Thymus (tissue), 11 donors: ENCODE data around the gene SLAIN1. TPM values are rescaled to one million over a fixed set of nuclear protein-coding genes. Genes with fewer than 3 reads are reported as not detected.
A peak's percentile ranks its signal among the peaks of the same experiment; 100 is the strongest.

Experiments used
- DNase-seq, 9 donors: peaks; one replicate each; pipeline ENCODE4 v3.0.0-alpha.2; 2013; ENCODE audit warnings: low spot score in 9 of 9, low read depth in 6 of 9, missing footprints in 1 of 9
- H3K27ac ChIP-seq, 2 donors: one replicate each; pipeline ENCODE4 v1.5.1; 2013; ENCODE audit warnings: control low read depth in 1 of 2, low read depth in 1 of 2, low read length in 1 of 2, mild to moderate bottlenecking in 1 of 2, moderate library complexity in 1 of 2
- H3K27me3 ChIP-seq, 2 donors: one replicate each; pipeline ENCODE4 v1.5.1; 2013; ENCODE audit warnings: low read length in 1 of 2; ENCODE audit not compliant: control insufficient read depth in 2 of 2, insufficient read depth in 1 of 2
- H3K36me3 ChIP-seq, 2 donors: one replicate each; pipeline ENCODE4 v1.5.1; 2013; ENCODE audit warnings: low read length in 1 of 2, mild to moderate bottlenecking in 1 of 2, moderate library complexity in 1 of 2; ENCODE audit not compliant: control insufficient read depth in 2 of 2, insufficient read depth in 2 of 2
- H3K4me1 ChIP-seq, 2 donors: one replicate each; pipeline ENCODE4 v1.5.1; 2013; ENCODE audit warnings: low read length in 2 of 2; ENCODE audit not compliant: control insufficient read depth in 2 of 2, insufficient read depth in 2 of 2
- H3K4me3 ChIP-seq, 2 donors: one replicate each; pipeline ENCODE4 v1.5.1; 2013; ENCODE audit warnings: low read length in 2 of 2, control low read depth in 1 of 2, mild to moderate bottlenecking in 1 of 2
- H3K9me3 ChIP-seq, 2 donors: one replicate each; pipeline ENCODE4 v1.5.1; 2013; ENCODE audit warnings: low read length in 1 of 2, mild to moderate bottlenecking in 1 of 2; ENCODE audit not compliant: control insufficient read depth in 2 of 2, insufficient read depth in 1 of 2
- WGBS: extraction: QIAGEN DNeasy Blood & Tissue Kit; methylation state at CpG from one replicate; pipeline ENCODE4 v1.1.7; 2013; 5-methylcytosine and 5-hydroxymethylcytosine counted together
- polyA plus RNA-seq: library from polyadenylated mRNA; stranded (reverse); fragments of 200-250 nt; gene quantifications from one replicate; pipeline ENCODE4 v1.2.3, GENCODE V29; 2013
- total RNA-seq: library from RNA; stranded (reverse); fragments of 120-200 nt; gene quantifications from one replicate; pipeline ENCODE4 v1.2.4, GENCODE V29; 2013
- donor health status: healthy.

The SLAIN1 gene
- total and polyA plus RNA-seq, 2 donors, result 16.3 to 49.7 TPM

GRCh38 chr13:77678691-77679235 lies 18.7 kb upstream of the SLAIN1 start:
- no peak for DNase-seq
- 96% methylated on average over 5 of the region's 5 CpGs for WGBS
- Histone ChIP-seq H3K4me1 (no peaks in the 10 kb centered on the region), H3K9me3 (no peaks in the 10 kb centered on the region), H3K4me3 (no peak overlapping the region), H3K36me3 (no peaks in the 10 kb centered on the region), H3K27ac (no peak overlapping the region), H3K27me3 (no peaks in the 10 kb centered on the region)

- Histone ChIP-seq H3K9me3 (no peaks in the 10 kb centered on the region), H3K4me3 (no peak overlapping the region), H3K4me1 (no peaks in the 10 kb centered on the region), H3K27ac (no peak overlapping the region), H3K36me3 (no peaks in the 10 kb centered on the region), H3K27me3 (no peaks in the 10 kb centered on the region)
- 88% methylated on average over 2 of the region's 2 CpGs for WGBS
- DNase-seq, result no peak
Measured at GRCh38 chr13:77687799-77688198, 9.7 kb upstream of the SLAIN1 start.

- Histone ChIP-seq H3K4me3 (no peak overlapping the region), H3K27me3 (no peaks in the 10 kb centered on the region), H3K9me3 (no peaks in the 10 kb centered on the region), H3K4me1 (peaks cover 0 to 7% of the 10 kb centered on the region in 2 donors), H3K36me3 (no peaks in the 10 kb centered on the region), H3K27ac (no peak overlapping the region)
- WGBS, result 58% methylated on average over 1 of the region's 1 CpG
- no peak for DNase-seq
Measured at GRCh38 chr13:77691871-77692270, 5.6 kb upstream of the SLAIN1 start.

- no peak overlapping the region for H3K27ac ChIP-seq
- H3K36me3 ChIP-seq, result no peaks in the 10 kb centered on the region
- no peak overlapping the region for H3K4me3 ChIP-seq
- 88% methylated on average over 2 of the region's 2 CpGs for WGBS
- DNase-seq, result no peak
- no peaks in the 10 kb centered on the region for H3K27me3 ChIP-seq
- peaks cover 0 to 11% of the 10 kb centered on the region in 2 donors for H3K4me1 ChIP-seq
- H3K9me3 ChIP-seq, result no peaks in the 10 kb centered on the region
Measured at GRCh38 chr13:77692746-77693448, 4.6 kb upstream of the SLAIN1 start.

- no peak overlapping the region for H3K4me3 ChIP-seq
- 93% methylated on average over 2 of the region's 2 CpGs for WGBS
Measured at GRCh38 chr13:77693449-77693940, 4.0 kb upstream of the SLAIN1 start.

GRCh38 chr13:77696006-77696878 lies 1.2 kb upstream of the SLAIN1 start:
- Histone ChIP-seq H3K4me1 (peaks cover 6 to 15% of the 10 kb centered on the region in 2 donors), H3K27ac (no peak overlapping the region), H3K9me3 (no peaks in the 10 kb centered on the region), H3K36me3 (no peaks in the 10 kb centered on the region), H3K27me3 (no peaks in the 10 kb centered on the region), H3K4me3 (peak overlapping the region in 1 of 2 donors; percentile 26)
- whole genome bisulfite sequencing, result 19% methylated on average over 9 of the region's 9 CpGs
- peak in 6 of 9 donors; percentile 13 to 62 (median 21) for DNase-seq

More at GRCh38 chr13:77693449-77693940, 4.0 kb upstream of the SLAIN1 start:
- Histone ChIP-seq H3K36me3 (no peaks in the 10 kb centered on the region), H3K9me3 (no peaks in the 10 kb centered on the region), H3K27me3 (no peaks in the 10 kb centered on the region), H3K27ac (no peak overlapping the region), H3K4me1 (peaks cover 0 to 11% of the 10 kb centered on the region in 2 donors)
- no peak for DNase-seq

GRCh38 chr13:77696879-77697216 lies 639 bp upstream of the SLAIN1 start:
- Histone ChIP-seq H3K4me1 (peaks cover 6 to 15% of the 10 kb centered on the region in 2 donors), H3K9me3 (no peaks in the 10 kb centered on the region)

GRCh38 chr13:77698201-77699058 lies 943 bp downstream of the SLAIN1 start:
- Histone ChIP-seq H3K4me1 (peaks cover 6 to 15% of the 10 kb centered on the region in 2 donors), H3K27me3 (no peaks in the 10 kb centered on the region), H3K9me3 (no peaks in the 10 kb centered on the region), H3K4me3 (peak overlapping the region; percentile 69 to 96), H3K27ac (peak overlapping the region; percentile 27 to 68), H3K36me3 (no peaks in the 10 kb centered on the region)
- WGBS, result 1% methylated on average over 75 of the region's 75 CpGs
- peak; percentile 38 to 78 (median 44) for DNase-seq

More at GRCh38 chr13:77696879-77697216, 639 bp upstream of the SLAIN1 start:
- peak in 2 of 9 donors; percentile 7 to 9 for DNase-seq
- Histone ChIP-seq H3K36me3 (no peaks in the 10 kb centered on the region), H3K27me3 (no peaks in the 10 kb centered on the region), H3K4me3 (peak overlapping the region; percentile 63 to 96), H3K27ac (peak overlapping the region in 1 of 2 donors; percentile 56)
- 53% methylated on average over 3 of the region's 3 CpGs for WGBS
